Adipocyte (in vitro differentiated cells): Measurements from ENCODE around the gene PJA2.
"Not testable (repeated sequence)": the region's sequence is repeated elsewhere in the genome, so short reads cannot be mapped to it uniquely, and the experiment has no call there.

Experiments used
- DNase-seq: peaks from one replicate; pipeline ENCODE4 v3.0.0-alpha.2; 2015; ENCODE audit warnings: low read depth
- H3K27me3 ChIP-seq: replicated peaks from 2 replicates; pipeline ENCODE4 v1.7.0; 2013; ENCODE audit warnings: mild to moderate bottlenecking, low read length, moderate library complexity; ENCODE audit not compliant: control insufficient read depth, insufficient read depth
- H3K36me3 ChIP-seq: 2 replicates; pipeline ENCODE4 v1.7.0; 2013; ENCODE audit warnings: low read length, mild to moderate bottlenecking, moderate library complexity; ENCODE audit not compliant: control insufficient read depth, insufficient read depth, severe bottlenecking
- H3K4me1 ChIP-seq: 2 replicates; pipeline ENCODE4 v1.7.0; 2013; ENCODE audit warnings: mild to moderate bottlenecking, low read length, moderate library complexity; ENCODE audit not compliant: control insufficient read depth, insufficient read depth
- H3K4me3 ChIP-seq: 2 replicates; pipeline ENCODE4 v1.7.0; 2013; ENCODE audit warnings: mild to moderate bottlenecking, low read length, moderate library complexity
- H3K9ac ChIP-seq: 2 replicates; pipeline ENCODE4 v1.7.0; 2013; ENCODE audit warnings: mild to moderate bottlenecking, low read length, moderate library complexity
- H3K9me3 ChIP-seq: 2 replicates; pipeline ENCODE4 v1.7.0; 2013; ENCODE audit warnings: mild to moderate bottlenecking, low read length, moderate library complexity; ENCODE audit not compliant: control insufficient read depth

Gene PJA2

DNA sequence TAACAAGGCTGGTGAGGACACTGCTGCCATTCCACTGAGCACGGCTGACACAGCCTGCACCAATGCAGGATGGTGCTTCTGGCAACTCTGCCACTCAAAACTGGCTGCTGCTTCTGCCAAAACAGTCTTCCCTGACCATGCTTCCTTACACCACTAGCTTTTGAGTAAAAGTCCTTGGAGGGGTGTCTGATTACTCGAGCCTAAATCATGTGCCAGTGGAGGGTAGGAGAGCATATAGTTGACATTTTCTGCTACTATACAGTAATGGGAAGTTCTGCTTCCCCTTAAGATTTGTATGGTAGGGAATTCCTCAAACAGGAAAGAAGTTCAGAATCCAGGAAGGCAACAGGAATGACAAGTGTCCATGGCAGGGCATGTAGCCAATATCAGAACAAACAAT lies 12.2 kb upstream of the PJA2 start:
- H3K4me3 ChIP-seq: no peak overlapping the region
- H3K27me3 ChIP-seq: no peaks in the 10 kb centered on the region
- no peak overlapping the region for H3K9ac ChIP-seq
- H3K4me1 ChIP-seq: peaks cover 13% of the 10 kb centered on the region
- no peak for DNase-seq
- H3K9me3 ChIP-seq: no peaks in the 10 kb centered on the region
- no peaks in the 10 kb centered on the region for H3K36me3 ChIP-seq

- H3K36me3 ChIP-seq: no peaks in the 10 kb centered on the region
- peaks cover 7% of the 10 kb centered on the region for H3K9me3 ChIP-seq
- no peaks in the 10 kb centered on the region for H3K27me3 ChIP-seq
- no peak overlapping the region for H3K9ac ChIP-seq
- peak; percentile 41 for DNase-seq
- H3K4me1 ChIP-seq: peaks cover 8% of the 10 kb centered on the region
- H3K4me3 ChIP-seq: no peak overlapping the region
These were observed 9.1 kb upstream of the PJA2 start for GRCh38 chr5:109418712-109419352.

- DNase-seq: no peak
- Histone ChIP-seq H3K9me3 (peaks cover 7% of the 10 kb centered on the region), H3K9ac (no peak overlapping the region), H3K27me3 (no peaks in the 10 kb centered on the region), H3K4me3 (no peak overlapping the region), H3K36me3 (no peaks in the 10 kb centered on the region), H3K4me1 (peaks cover 23% of the 10 kb centered on the region)
These were observed 7.1 kb upstream of the PJA2 start for GRCh38 chr5:109416882-109417281.

DNA sequence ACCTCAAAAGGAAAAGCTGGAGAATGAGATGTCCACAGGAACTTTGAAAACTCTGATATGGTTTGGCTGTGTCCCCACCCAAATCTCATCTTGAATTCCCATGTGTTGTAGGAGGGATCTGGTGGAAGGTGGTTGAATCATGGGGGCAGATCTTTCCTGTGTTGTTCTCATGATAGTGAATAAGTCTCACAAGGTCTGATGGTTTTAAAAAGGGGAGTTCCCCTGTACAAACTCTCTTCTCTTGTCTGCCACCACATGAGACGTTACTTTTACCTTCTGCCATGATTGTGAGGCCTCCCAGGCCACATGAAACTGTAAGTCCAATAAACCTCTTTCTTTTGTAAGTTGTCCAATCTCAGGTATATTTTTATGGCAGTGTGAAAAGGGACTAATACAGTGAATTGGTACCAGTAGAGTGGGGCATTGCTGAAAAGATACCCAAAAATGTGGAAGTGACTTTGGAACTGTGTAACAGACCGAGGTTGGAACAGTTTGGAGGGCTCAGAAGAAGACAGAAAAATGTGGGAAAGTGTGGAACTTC lies 4.2 kb upstream of the PJA2 start:
- not testable (repeated sequence) for H3K36me3 ChIP-seq, H3K9me3 ChIP-seq, DNase-seq, H3K27me3 ChIP-seq, H3K4me3 ChIP-seq, H3K9ac ChIP-seq
- peaks cover 31% of the 10 kb centered on the region for H3K4me1 ChIP-seq

DNA sequence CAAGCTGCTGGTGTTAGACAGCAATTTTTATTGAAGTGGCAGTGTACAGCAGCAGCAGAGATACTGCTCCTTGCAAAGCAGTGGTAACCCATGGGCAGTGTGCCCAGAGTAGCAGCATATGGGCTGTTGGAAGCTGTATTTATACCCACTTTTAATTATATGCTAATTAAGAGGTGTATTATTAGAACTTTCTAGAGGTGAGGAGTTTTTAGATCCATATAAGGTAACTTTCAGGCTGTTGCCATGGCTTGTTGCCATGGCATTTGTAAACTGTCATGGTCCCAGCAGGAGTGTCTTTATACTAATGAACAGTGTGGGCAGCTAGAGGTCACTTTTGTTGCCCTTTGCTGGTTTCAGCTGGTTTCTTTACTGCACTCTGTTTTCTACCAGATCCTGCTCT lies 3.7 kb upstream of the PJA2 start:
- DNase-seq: peak; percentile 4
- Histone ChIP-seq H3K36me3 (no peaks in the 10 kb centered on the region), H3K27me3 (no peaks in the 10 kb centered on the region), H3K9me3 (peaks cover 7% of the 10 kb centered on the region), H3K4me1 (peaks cover 27% of the 10 kb centered on the region), H3K9ac (no peak overlapping the region), H3K4me3 (no peak overlapping the region)

- H3K9me3 ChIP-seq: peaks cover 7% of the 10 kb centered on the region
- H3K9ac ChIP-seq: no peak overlapping the region
- peaks cover 27% of the 10 kb centered on the region for H3K4me1 ChIP-seq
- no peaks in the 10 kb centered on the region for H3K27me3 ChIP-seq
- no peak for DNase-seq
- no peak overlapping the region for H3K4me3 ChIP-seq
- no peaks in the 10 kb centered on the region for H3K36me3 ChIP-seq
These were observed 3.2 kb upstream of the PJA2 start for GRCh38 chr5:109412981-109413402.

- Histone ChIP-seq H3K36me3 (no peaks in the 10 kb centered on the region), H3K4me1 (peaks cover 31% of the 10 kb centered on the region), H3K9me3 (peaks cover 6% of the 10 kb centered on the region), H3K9ac (peak overlapping the region; percentile 97), H3K27me3 (no peaks in the 10 kb centered on the region), H3K4me3 (peak overlapping the region; percentile 93)
- peak; percentile 88 for DNase-seq
These were observed 1.9 kb upstream of the PJA2 start for GRCh38 chr5:109411627-109412026.

DNA sequence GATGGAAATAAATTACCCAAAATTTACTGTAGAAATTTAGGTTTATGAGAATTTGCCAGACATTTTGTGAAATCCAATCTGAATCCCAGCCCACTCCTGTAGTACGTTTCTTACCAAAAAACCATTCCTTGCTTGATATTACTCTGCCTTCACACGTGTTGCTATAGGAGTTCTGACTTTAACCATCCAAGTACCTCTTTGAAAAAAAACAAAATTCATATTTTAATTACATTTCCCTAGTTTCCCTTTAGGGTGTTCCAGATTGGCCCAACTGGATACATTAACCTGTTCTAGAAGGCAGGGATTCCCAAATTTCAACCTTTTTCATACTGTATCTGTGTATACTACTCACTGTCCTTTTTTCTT lies 1.4 kb upstream of the PJA2 start:
- H3K4me1 ChIP-seq: peaks cover 35% of the 10 kb centered on the region
- H3K36me3 ChIP-seq: no peaks in the 10 kb centered on the region
- peak overlapping the region; percentile 97 for H3K9ac ChIP-seq
- H3K9me3 ChIP-seq: peaks cover under 1% of the 10 kb centered on the region
- no peak for DNase-seq
- no peaks in the 10 kb centered on the region for H3K27me3 ChIP-seq
- peak overlapping the region; percentile 93 for H3K4me3 ChIP-seq

DNA sequence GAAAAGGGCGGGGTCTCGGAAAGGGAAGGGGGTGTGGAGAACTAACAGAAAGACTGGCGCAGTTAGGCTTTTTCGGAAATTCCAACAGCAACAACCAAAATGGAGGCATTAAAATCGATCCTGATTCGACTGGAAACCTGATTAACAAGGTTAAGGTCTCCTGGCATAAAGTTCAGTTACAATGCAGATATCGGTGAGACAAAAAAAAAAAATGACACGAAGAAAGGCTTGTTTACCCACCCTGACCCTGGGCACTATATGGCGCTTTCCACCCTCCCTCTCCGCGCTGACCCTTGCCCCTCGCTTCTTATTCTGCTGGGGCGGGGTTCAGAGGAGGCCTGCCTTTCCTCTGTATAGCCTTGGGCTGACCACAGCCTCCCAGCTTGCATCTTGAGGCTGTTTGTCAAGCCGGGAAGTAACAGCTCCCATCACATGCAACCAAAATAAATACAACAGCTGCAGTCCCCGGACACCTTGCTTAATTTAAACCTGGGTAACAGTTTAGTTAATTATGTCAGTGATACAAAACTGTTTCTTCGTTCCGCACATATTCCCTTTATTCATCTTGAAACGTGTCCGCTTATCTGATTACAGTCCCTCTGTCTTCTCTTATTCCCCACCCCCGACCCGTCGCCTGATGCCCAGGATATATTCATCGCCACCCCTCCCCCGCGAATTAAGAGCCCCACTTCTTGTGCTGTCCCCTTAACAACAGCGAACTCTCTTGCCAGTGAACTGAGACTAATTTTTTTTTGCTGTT lies 795 bp upstream of the PJA2 start:
- peak overlapping the region; percentile 97 for H3K9ac ChIP-seq
- H3K27me3 ChIP-seq: no peaks in the 10 kb centered on the region
- peaks cover 36% of the 10 kb centered on the region for H3K4me1 ChIP-seq
- no peaks in the 10 kb centered on the region for H3K9me3 ChIP-seq
- peak; percentile 85 for DNase-seq
- peak overlapping the region; percentile 93 for H3K4me3 ChIP-seq
- no peaks in the 10 kb centered on the region for H3K36me3 ChIP-seq

GRCh38 chr5:109408991-109409843 lies 557 bp downstream of the PJA2 start:
- Histone ChIP-seq H3K9me3 (no peaks in the 10 kb centered on the region), H3K36me3 (no peaks in the 10 kb centered on the region), H3K4me1 (peaks cover 39% of the 10 kb centered on the region), H3K9ac (peak overlapping the region; percentile 96), H3K4me3 (peak overlapping the region; percentile 84), H3K27me3 (no peaks in the 10 kb centered on the region)
- DNase-seq: peak; percentile 88

DNA sequence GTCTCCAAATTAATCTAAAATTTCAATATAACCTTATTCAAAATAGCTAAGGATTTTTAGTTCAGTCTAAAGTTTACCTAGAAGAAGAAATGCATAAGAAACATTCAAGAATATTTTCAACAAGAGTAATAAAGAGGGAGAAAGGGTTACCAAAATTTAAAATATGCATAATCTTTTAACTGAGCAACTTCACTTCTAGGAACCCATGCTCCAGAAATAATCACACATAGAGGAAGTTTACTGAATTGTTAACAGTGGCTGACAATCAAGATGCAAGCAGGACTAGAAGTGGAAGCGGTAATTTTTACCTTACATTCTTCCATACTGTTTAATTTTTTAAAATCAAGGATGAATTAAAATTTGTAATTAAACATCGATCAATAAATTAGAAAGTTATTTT lies 1.9 kb downstream of the PJA2 start:
- peak overlapping the region; percentile 84 for H3K4me3 ChIP-seq
- no peaks in the 10 kb centered on the region for H3K36me3 ChIP-seq
- H3K9ac ChIP-seq: peak overlapping the region; percentile 96
- H3K27me3 ChIP-seq: no peaks in the 10 kb centered on the region
- H3K9me3 ChIP-seq: no peaks in the 10 kb centered on the region
- DNase-seq: peak; percentile 17
- peaks cover 31% of the 10 kb centered on the region for H3K4me1 ChIP-seq
